Activated naive CD8-positive, alpha-beta T cell treated with anti-CD3 and anti-CD28 coated beads for 36 hours (primary cell): ENCODE measurements around the gene CACFD1. TPM values are rescaled to one million over a fixed set of nuclear protein-coding genes. Genes with fewer than 3 reads are reported as not detected.

ENCODE experiments used
- DNase-seq: peaks from one replicate; pipeline ENCODE4 v3.0.0; 2021
- H3K27ac Mint-ChIP-seq: one replicate; pipeline ENCODE4 v1.8.0; 2022; ENCODE audit warnings: mild to moderate bottlenecking, moderate library complexity, mixed read lengths
- H3K27me3 Mint-ChIP-seq: one replicate; pipeline ENCODE4 v1.8.0; 2022; ENCODE audit warnings: mild to moderate bottlenecking, mixed read lengths
- H3K36me3 Mint-ChIP-seq: one replicate; pipeline ENCODE4 v1.8.0; 2021; ENCODE audit warnings: mild to moderate bottlenecking, mixed read lengths
- H3K4me1 Mint-ChIP-seq: one replicate; pipeline ENCODE4 v1.8.0; 2021; ENCODE audit warnings: mixed read lengths
- H3K4me3 Mint-ChIP-seq: one replicate; pipeline ENCODE4 v1.8.0; 2022; ENCODE audit warnings: mild to moderate bottlenecking, moderate library complexity, mixed read lengths
- H3K9me3 Mint-ChIP-seq: one replicate; pipeline ENCODE4 v1.8.0; 2022; ENCODE audit warnings: mixed read lengths
- total RNA-seq, 2 experiments: library from RNA; stranded (reverse); gene quantifications; one replicate each; pipeline ENCODE4 v1.2.3, GENCODE V29; 2021

CACFD1 gene
- total RNA-seq: 1 to 10 TPM in 1 of 2 experiments, under 1 TPM in 1; 0.54 to 1.4 TPM

GRCh38 chr9:133459476-133460404 lies at the start of gene CACFD1:
Gene CACFD1 (plus strand): TSS chr9:133459978. CDS start chr9:133460067, 89 bp downstream.
- no peaks in the 10 kb centered on the region for H3K9me3 Mint-ChIP-seq

GRCh38 chr9:133415170-133415569 lies 44.6 kb upstream of the CACFD1 start:
- H3K27me3 Mint-ChIP-seq: no peaks in the 10 kb centered on the region
- H3K36me3 Mint-ChIP-seq: peaks cover 41% of the 10 kb centered on the region
- DNase-seq: no peak
- peak overlapping the region; percentile 6 for H3K27ac Mint-ChIP-seq
- H3K9me3 Mint-ChIP-seq: no peaks in the 10 kb centered on the region
- peaks cover 34% of the 10 kb centered on the region for H3K4me1 Mint-ChIP-seq
- H3K4me3 Mint-ChIP-seq: peak overlapping the region; percentile 96

More at GRCh38 chr9:133459476-133460404, at the start of gene CACFD1:
- peak; percentile 89 for DNase-seq
- no peaks in the 10 kb centered on the region for H3K27me3 Mint-ChIP-seq
- H3K4me1 Mint-ChIP-seq: peaks cover 4% of the 10 kb centered on the region
- H3K27ac Mint-ChIP-seq: peak within 1 kb of the TSS; percentile 83
- peak within 1 kb of the TSS; percentile 84 for H3K4me3 Mint-ChIP-seq
- no peaks in the 10 kb centered on the region for H3K36me3 Mint-ChIP-seq

DNA sequence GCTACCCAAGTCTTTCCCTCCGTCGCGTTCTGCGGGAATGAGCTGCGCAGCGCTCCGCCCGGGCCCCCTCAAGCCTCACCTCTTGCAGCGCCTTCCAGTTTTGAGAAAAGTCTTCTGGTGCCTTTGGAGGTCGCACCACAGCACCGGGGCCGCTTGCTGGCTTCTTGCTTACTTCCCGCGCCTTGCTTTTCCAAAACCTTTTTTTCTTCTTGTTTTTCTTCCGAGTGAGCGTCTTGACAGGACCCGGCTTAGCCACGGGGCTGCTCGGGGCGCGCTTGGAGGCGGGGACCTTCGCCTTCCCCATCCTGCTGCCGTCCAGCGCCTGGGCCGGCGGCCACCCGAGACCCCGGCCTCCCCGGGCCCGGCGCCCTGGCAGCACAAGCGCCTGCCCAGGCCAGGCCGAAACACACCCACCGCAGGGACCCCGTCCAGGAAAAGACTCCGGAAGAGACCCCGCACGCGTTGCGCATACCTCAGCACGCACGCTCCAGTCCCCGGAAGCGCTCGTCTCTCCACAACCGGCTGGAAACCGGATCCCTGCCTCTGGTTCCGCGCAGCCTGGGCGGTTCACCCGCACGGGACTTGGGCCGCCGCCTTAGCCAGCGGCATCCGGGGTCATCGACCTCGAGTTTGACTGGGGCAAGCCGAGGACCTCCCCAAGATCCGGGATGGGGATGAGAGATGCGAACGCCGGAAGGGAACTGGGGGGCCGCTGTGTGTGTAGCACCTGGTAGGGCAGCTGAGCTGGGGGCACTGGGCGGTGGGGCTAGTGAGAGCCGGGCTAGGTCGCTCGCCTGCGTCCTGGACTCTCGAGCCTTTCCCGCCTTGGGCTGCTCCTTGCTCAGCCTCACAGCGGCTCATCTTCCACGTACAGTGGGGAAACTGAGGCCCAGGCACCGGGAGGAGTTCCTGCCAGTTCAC lies 42.0 kb upstream of the CACFD1 start, which contains the start of gene REXO4:
TSS of gene REXO4 (minus strand) at position 470 of the 921 bp plus-strand sequence. CDS start at position 304, 166 bp downstream.
- peak within 1 kb of the TSS; percentile 96 for H3K4me3 Mint-ChIP-seq
- H3K27ac Mint-ChIP-seq: peak within 1 kb of the TSS; percentile 89
- H3K27me3 Mint-ChIP-seq: no peaks in the 10 kb centered on the region
- DNase-seq: peak; percentile 93
- H3K36me3 Mint-ChIP-seq: peaks cover 31% of the 10 kb centered on the region
- H3K9me3 Mint-ChIP-seq: no peaks in the 10 kb centered on the region
- H3K4me1 Mint-ChIP-seq: peaks cover 48% of the 10 kb centered on the region

DNA sequence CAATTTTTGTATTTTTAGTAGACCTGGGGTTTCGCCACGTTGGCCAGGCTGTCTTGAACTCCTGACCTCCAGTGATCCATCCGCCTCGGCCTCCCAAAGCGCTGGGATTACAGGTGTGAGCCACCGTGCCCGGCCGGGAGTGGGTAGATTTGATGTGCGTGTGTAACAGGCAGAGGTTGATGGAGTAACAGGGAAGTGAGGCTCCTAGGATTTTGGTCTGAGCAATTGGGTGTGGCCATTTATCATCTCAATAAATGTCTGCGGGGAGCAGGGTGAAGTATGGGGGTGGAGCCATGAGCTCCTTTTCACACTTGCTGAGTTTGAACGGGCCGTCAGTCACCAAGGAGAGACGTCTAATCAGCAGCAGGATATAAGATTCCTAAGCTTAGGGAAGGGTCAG lies 40.8 kb upstream of the CACFD1 start:
- Mint-ChIP-seq H3K36me3 (peaks cover 29% of the 10 kb centered on the region), H3K27me3 (no peaks in the 10 kb centered on the region), H3K4me3 (peak overlapping the region; percentile 96), H3K9me3 (no peaks in the 10 kb centered on the region), H3K27ac (peak overlapping the region; percentile 87), H3K4me1 (peaks cover 47% of the 10 kb centered on the region)
- DNase-seq: no peak

DNA sequence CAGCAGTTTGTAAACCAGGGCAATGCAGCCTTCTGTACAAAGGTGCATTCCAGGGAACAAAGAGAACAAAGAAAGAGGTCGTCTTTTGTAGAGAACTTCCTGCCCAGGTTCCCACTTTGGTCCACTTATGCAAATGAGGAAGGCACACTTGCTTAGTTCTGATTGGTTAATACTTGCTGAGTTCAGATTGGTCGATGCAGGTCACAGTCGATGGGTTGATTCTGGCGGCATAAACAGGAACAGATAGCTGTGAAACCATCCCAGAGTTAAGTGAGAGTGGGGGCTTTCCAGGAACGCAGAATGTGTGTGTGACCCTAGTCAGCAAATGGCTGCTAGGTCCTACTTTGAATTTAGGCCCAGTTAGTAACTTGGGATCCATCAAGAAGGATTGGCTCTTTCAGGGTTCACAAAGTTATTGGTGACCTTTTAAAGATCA lies 39.4 kb upstream of the CACFD1 start:
- peak; percentile 14 for DNase-seq

DNA sequence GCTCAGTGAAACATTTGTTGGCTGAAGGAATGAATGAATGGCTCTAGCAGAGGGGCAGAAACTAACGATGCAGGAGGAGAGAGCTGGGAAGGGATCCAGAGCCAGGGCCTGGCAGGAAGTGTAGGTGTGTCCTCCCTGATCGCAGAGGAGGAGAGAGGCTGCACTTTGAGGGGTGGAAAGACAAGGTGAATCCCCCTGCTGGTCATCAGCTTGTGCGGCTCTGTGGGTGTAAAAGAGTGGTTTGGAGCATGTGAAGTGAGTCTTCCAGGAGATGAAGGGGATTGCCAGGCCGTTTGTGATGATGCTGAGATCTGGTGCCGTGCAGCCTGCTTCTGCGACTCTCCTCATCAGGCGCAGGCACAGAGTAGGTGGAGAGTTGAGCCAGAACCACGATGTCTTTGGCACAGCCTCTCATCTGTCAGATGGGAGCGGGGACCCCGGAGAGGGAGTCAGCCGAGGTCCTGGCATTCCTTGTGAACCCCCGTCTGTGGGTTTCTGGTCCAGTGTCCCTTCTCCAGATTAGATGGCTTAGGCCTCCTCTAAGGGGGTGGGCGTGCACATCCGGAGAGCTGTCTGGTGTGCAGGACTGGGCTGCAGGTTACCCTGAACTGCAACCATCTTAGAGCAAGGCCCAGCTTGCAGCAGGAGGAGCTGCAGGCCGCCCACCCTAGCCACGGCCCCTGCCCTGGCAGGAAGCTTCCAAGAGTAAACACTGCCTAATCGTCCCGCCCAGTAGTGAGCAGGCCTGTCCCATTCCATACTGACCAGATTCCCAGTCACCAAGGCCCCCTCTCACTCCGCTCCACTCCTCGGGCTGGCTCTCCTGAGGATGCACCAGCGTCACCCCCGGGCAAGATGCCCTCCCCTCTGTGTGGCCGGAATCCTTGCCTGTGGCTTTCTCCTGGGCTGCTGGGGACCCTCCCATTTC lies 37.9 kb upstream of the CACFD1 start, which contains the start of gene ADAMTS13:
TSS of gene ADAMTS13 (plus strand) at position 753 of the 928 bp plus-strand sequence. CDS start at position 830, 77 bp downstream.
- H3K4me3 Mint-ChIP-seq: no peak within 1 kb of the TSS
- peaks cover 24% of the 10 kb centered on the region for H3K4me1 Mint-ChIP-seq
- DNase-seq: peak; percentile 69
- H3K9me3 Mint-ChIP-seq: no peaks in the 10 kb centered on the region
- peak within 1 kb of the TSS; percentile 54 for H3K27ac Mint-ChIP-seq
- peaks cover 8% of the 10 kb centered on the region for H3K36me3 Mint-ChIP-seq
- peaks cover 16% of the 10 kb centered on the region for H3K27me3 Mint-ChIP-seq

More for the DNA sequence above, 39.4 kb upstream of the CACFD1 start:
- Mint-ChIP-seq H3K4me1 (peaks cover 38% of the 10 kb centered on the region), H3K4me3 (no peak overlapping the region), H3K27me3 (peaks cover 4% of the 10 kb centered on the region), H3K27ac (peak overlapping the region; percentile 65), H3K36me3 (peaks cover 22% of the 10 kb centered on the region), H3K9me3 (no peaks in the 10 kb centered on the region)

GRCh38 chr9:133423216-133423615 lies 36.6 kb upstream of the CACFD1 start:
- H3K4me1 Mint-ChIP-seq: peaks cover 25% of the 10 kb centered on the region
- H3K9me3 Mint-ChIP-seq: no peaks in the 10 kb centered on the region
- no peak for DNase-seq
- peaks cover 2% of the 10 kb centered on the region for H3K36me3 Mint-ChIP-seq
- H3K27ac Mint-ChIP-seq: no peak overlapping the region
- H3K4me3 Mint-ChIP-seq: no peak overlapping the region
- H3K27me3 Mint-ChIP-seq: peaks cover 30% of the 10 kb centered on the region

DNA sequence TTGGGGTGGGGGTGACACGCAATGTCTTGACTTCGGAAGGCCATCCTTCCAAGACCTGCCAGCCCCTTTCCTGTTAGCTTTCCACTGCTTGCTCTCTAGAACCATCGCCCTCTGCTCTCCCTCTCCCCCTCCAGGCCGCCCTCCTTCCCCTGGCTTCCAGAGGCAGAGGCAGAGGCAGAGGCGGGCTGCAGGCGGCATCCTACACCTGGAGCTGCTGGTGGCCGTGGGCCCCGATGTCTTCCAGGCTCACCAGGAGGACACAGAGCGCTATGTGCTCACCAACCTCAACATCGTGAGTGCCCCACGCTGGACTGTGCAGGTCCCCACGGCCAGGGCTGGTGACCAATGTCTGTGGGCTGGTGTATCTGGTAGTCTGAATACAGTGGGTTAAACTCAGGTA lies 35.6 kb upstream of the CACFD1 start:
- no peaks in the 10 kb centered on the region for H3K9me3 Mint-ChIP-seq
- H3K4me1 Mint-ChIP-seq: peaks cover 19% of the 10 kb centered on the region
- no peak overlapping the region for H3K27ac Mint-ChIP-seq
- peaks cover 35% of the 10 kb centered on the region for H3K27me3 Mint-ChIP-seq
- no peak overlapping the region for H3K4me3 Mint-ChIP-seq
- DNase-seq: no peak
- H3K36me3 Mint-ChIP-seq: no peaks in the 10 kb centered on the region

GRCh38 chr9:133425049-133425632 lies 34.6 kb upstream of the CACFD1 start:
- no peak for DNase-seq
- no peak overlapping the region for H3K27ac Mint-ChIP-seq
- H3K4me3 Mint-ChIP-seq: no peak overlapping the region
- H3K27me3 Mint-ChIP-seq: peaks cover 42% of the 10 kb centered on the region
- H3K36me3 Mint-ChIP-seq: no peaks in the 10 kb centered on the region
- no peaks in the 10 kb centered on the region for H3K9me3 Mint-ChIP-seq
- peaks cover 16% of the 10 kb centered on the region for H3K4me1 Mint-ChIP-seq

GRCh38 chr9:133426011-133426410 lies 33.8 kb upstream of the CACFD1 start:
- no peaks in the 10 kb centered on the region for H3K9me3 Mint-ChIP-seq
- no peak overlapping the region for H3K27ac Mint-ChIP-seq
- H3K4me1 Mint-ChIP-seq: peaks cover 9% of the 10 kb centered on the region
- H3K4me3 Mint-ChIP-seq: no peak overlapping the region
- peaks cover 45% of the 10 kb centered on the region for H3K27me3 Mint-ChIP-seq
- no peaks in the 10 kb centered on the region for H3K36me3 Mint-ChIP-seq
- DNase-seq: no peak

- no peak for DNase-seq
- Mint-ChIP-seq H3K36me3 (no peaks in the 10 kb centered on the region), H3K4me3 (peak overlapping the region; percentile 20)
Measured at GRCh38 chr9:133427658-133428348, 32.0 kb upstream of the CACFD1 start.

DNA sequence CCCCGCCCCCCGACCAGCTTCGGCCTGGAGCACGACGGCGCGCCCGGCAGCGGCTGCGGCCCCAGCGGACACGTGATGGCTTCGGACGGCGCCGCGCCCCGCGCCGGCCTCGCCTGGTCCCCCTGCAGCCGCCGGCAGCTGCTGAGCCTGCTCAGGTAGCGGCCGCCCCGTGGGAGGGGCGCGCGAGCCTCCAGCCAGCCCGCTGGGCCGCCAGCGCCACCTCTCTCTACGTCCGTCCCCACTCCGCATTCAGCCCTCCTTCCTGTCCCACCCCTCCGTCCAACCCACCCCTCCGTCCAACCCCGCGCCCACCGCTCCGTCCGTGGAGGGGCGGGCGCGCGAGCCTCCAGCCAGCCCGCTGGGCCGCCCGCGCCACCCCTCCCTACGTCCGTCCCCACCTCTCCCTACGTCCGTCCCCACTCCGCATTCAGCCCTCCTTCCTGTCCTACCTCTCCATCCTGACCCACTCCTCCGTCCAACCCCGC lies 31.1 kb upstream of the CACFD1 start:
- peaks cover 45% of the 10 kb centered on the region for H3K27me3 Mint-ChIP-seq
- no peak overlapping the region for H3K4me3 Mint-ChIP-seq
- peak; percentile 12 for DNase-seq
- H3K27ac Mint-ChIP-seq: no peak overlapping the region
- peaks cover 2% of the 10 kb centered on the region for H3K4me1 Mint-ChIP-seq
- H3K9me3 Mint-ChIP-seq: no peaks in the 10 kb centered on the region
- H3K36me3 Mint-ChIP-seq: no peaks in the 10 kb centered on the region

More at GRCh38 chr9:133427658-133428348, 32.0 kb upstream of the CACFD1 start:
- peaks cover 2% of the 10 kb centered on the region for H3K4me1 Mint-ChIP-seq
- peaks cover 45% of the 10 kb centered on the region for H3K27me3 Mint-ChIP-seq
- no peaks in the 10 kb centered on the region for H3K9me3 Mint-ChIP-seq
- H3K27ac Mint-ChIP-seq: no peak overlapping the region

DNA sequence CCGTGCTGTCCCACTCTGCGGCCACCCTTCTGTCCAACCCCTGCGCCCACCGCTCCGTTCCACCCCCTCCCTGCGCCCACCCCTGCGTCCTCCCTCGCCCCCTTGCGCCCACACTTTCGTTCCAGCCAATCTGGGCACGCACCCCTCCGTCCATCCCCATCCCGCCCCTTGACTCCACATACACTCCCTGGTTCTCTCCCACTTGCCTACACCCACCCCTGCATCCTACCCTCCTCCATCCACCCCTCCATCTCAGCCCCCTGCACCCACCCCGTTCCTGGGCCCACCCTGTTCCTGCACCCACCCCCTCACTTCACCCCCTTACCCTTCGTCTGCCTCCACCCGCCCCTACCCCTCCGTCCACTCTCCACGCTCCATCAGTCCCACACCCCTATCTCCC lies 30.6 kb upstream of the CACFD1 start:
- H3K36me3 Mint-ChIP-seq: no peaks in the 10 kb centered on the region
- no peak for DNase-seq
- no peak overlapping the region for H3K4me3 Mint-ChIP-seq
- H3K27me3 Mint-ChIP-seq: peaks cover 45% of the 10 kb centered on the region
- H3K9me3 Mint-ChIP-seq: no peaks in the 10 kb centered on the region
- H3K27ac Mint-ChIP-seq: no peak overlapping the region
- H3K4me1 Mint-ChIP-seq: peaks cover 2% of the 10 kb centered on the region
